Measurements from ENCODE around the gene FASTK.

GRCh38 chr7:151083824-151084160 is 3.2 kb upstream of the FASTK start:
- TF ChIP-seq, protein P1, sequence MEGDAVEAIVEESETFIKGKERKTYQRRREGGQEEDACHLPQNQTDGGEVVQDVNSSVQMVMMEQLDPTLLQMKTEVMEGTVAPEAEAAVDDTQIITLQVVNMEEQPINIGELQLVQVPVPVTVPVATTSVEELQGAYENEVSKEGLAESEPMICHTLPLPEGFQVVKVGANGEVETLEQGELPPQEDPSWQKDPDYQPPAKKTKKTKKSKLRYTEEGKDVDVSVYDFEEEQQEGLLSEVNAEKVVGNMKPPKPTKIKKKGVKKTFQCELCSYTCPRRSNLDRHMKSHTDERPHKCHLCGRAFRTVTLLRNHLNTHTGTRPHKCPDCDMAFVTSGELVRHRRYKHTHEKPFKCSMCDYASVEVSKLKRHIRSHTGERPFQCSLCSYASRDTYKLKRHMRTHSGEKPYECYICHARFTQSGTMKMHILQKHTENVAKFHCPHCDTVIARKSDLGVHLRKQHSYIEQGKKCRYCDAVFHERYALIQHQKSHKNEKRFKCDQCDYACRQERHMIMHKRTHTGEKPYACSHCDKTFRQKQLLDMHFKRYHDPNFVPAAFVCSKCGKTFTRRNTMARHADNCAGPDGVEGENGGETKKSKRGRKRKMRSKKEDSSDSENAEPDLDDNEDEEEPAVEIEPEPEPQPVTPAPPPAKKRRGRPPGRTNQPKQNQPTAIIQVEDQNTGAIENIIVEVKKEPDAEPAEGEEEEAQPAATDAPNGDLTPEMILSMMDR (IDR thresholded peaks at IDR 0.05; ENCODE audit: extremely low read depth in 1 of 2, insufficient read depth in 1 of 2, low read depth in 1 of 2, low read length in 2 of 2) = no peak
- no peak for TF ChIP-seq EZH2 (IDR thresholded peaks at IDR 0.05; ENCODE audit: borderline replicate concordance, low read depth, low read length, severe bottlenecking)
- TF ChIP-seq MAX (IDR thresholded peaks at IDR 0.05; ENCODE audit: insufficient read depth, insufficient read length) = no peak
- no peak for TF ChIP-seq POLR2A (IDR thresholded peaks at IDR 0.05; ENCODE audit: low read depth, low read length)
